Transverse colon (tissue), 3 donors: ENCODE measurements around the gene ACSL6.

Source experiments
- POLR2A ChIP-seq: fragments of 450-650 bp; IDR thresholded peaks from one replicate; pipeline ENCODE4 v1.6.1; 2016; ENCODE audit warnings: antibody characterized with exemption, mild to moderate bottlenecking, moderate library complexity
- TF ChIP-seq, protein P1 (sequence below), 5 experiments: fragments of 200-600 bp in 3 of 5; fragments of 450-650 bp in 2 of 5; sonication (generic) in 3 of 5; IDR thresholded peaks; 1 replicate in 2 of 5; 2 replicates in 3 of 5; pipeline ENCODE4 v1.5.1; 2016 to 2017; ENCODE audit warnings: antibody characterized with exemption in 5 of 5, inconsistent platforms in 3 of 5, mild to moderate bottlenecking in 2 of 5, moderate library complexity in 1 of 5

DNA sequence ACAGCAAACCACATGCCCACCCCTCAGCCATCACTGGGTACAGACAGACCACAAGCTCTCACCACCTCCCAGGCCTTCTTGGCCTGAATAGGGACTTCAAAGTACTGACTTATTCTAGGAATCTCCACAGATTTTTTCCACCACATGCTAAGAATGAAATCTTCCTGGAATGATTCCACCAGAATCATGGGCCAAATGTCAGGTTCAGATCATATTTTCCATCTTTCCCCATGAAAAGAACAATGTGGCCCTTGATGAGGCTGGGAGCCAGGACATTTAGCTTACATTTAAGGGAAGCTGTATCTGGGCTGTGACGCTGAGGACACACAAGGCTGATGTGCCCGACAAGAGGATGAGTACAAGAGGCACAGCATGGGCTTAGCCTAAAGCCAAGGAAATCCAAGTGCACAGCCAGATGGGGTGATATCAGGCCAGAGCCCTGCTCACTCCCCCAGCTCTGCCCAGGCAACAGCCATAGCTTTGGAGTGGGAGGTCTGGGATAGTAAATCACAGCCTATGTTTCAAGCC, 28.1 kb downstream of the ACSL6 start:
- TF ChIP-seq, protein P1, sequence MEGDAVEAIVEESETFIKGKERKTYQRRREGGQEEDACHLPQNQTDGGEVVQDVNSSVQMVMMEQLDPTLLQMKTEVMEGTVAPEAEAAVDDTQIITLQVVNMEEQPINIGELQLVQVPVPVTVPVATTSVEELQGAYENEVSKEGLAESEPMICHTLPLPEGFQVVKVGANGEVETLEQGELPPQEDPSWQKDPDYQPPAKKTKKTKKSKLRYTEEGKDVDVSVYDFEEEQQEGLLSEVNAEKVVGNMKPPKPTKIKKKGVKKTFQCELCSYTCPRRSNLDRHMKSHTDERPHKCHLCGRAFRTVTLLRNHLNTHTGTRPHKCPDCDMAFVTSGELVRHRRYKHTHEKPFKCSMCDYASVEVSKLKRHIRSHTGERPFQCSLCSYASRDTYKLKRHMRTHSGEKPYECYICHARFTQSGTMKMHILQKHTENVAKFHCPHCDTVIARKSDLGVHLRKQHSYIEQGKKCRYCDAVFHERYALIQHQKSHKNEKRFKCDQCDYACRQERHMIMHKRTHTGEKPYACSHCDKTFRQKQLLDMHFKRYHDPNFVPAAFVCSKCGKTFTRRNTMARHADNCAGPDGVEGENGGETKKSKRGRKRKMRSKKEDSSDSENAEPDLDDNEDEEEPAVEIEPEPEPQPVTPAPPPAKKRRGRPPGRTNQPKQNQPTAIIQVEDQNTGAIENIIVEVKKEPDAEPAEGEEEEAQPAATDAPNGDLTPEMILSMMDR (IDR thresholded peaks at IDR 0.05), result no peak
- no peak for TF ChIP-seq POLR2A
